Measurements from ENCODE around the gene ARHGAP42. TPM values are rescaled to one million over a fixed set of nuclear protein-coding genes. Genes with fewer than 3 reads are reported as not detected.

ARHGAP42 gene
- total and polyA plus RNA-seq, 12 donors, result 2.5 to 25.0 (median 11.5) TPM

GRCh38 chr11:100849009-100849900 is 162.2 kb downstream of the ARHGAP42 start:
- no peak overlapping the region for H3K4me3 ChIP-seq
- peaks cover 0 to 7% of the 10 kb centered on the region in 2 donors for H3K4me1 ChIP-seq (replicated peaks in 1 of 2)
- no peaks in the 10 kb centered on the region for H3K36me3 ChIP-seq (replicated peaks in 1 of 2)
- WGBS, 4 donors, result 43 to 52% (median 50%) methylated on average over 4 of the region's 4 CpGs
- DNase-seq, result no peak
- intact Hi-C loops (cut with DNase I), result no loop called here
- H3K27ac ChIP-seq, result no peak overlapping the region
- TF ChIP-seq POLR2A (IDR thresholded peaks at IDR 0.05), result no peak
- no peak for TF ChIP-seq CTCF (IDR thresholded peaks at IDR 0.05)
- no peaks in the 10 kb centered on the region for H3K27me3 ChIP-seq
- no peaks in the 10 kb centered on the region for H3K9me3 ChIP-seq (replicated peaks in 1 of 3)

GRCh38 chr11:100849901-100850235 is 162.8 kb downstream of the ARHGAP42 start:
- Histone ChIP-seq H3K4me3 (no peak overlapping the region), H3K27me3 (no peaks in the 10 kb centered on the region), H3K9me3 (replicated peaks in 1 of 3) (no peaks in the 10 kb centered on the region), H3K36me3 (replicated peaks in 1 of 2) (no peaks in the 10 kb centered on the region), H3K27ac (no peak overlapping the region), H3K4me1 (replicated peaks in 1 of 2) (peaks cover 0 to 7% of the 10 kb centered on the region in 2 donors)
- WGBS, 4 donors, result 69 to 78% (median 70%) methylated on average over 4 of the region's 4 CpGs
- no peak for TF ChIP-seq CTCF (IDR thresholded peaks at IDR 0.05)
- intact Hi-C loops (cut with DNase I), result loop anchor here (5.0 to 10.0 kb wide), 2 partner anchors 163 to 165 kb away; partner anchors contain the start of gene ARHGAP42 (in 2 of the 2)
- DNase-seq, result no peak

DNA sequence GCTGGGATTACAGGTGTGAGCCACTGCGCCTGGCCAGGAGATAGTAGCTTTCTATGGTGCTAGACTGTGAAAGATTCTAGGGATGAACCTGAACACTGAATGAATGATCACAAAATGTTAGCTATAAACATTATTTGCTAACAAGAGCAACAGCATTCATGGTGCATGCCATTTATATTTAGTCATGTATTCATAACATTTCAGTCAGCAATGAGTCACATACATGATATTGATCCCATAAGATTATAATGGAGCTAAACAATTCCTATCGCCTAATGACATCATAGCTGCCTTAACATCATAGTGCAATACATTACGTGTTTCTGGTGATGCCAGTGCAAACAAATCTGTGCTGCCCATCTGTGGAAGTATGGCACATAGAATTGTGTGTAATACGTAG is 164.1 kb downstream of the ARHGAP42 start:
- no peaks in the 10 kb centered on the region for H3K36me3 ChIP-seq (replicated peaks in 1 of 2)
- no peaks in the 10 kb centered on the region for H3K27me3 ChIP-seq
- intact Hi-C loops (cut with DNase I), result loop anchor here (5.0 to 10.0 kb wide), 2 partner anchors 164 to 166 kb away; partner anchors contain the start of gene ARHGAP42 (in 2 of the 2)
- TF ChIP-seq POLR2A (IDR thresholded peaks at IDR 0.05) (no peak), CTCF (IDR thresholded peaks at IDR 0.05) (no peak)
- DNase-seq, result no peak
- H3K9me3 ChIP-seq (replicated peaks in 1 of 3), result no peaks in the 10 kb centered on the region
- peaks cover 0 to 13% of the 10 kb centered on the region in 2 donors for H3K4me1 ChIP-seq (replicated peaks in 1 of 2)
- H3K27ac ChIP-seq, result no peak overlapping the region
- WGBS, 4 donors, result 88 to 97% (median 91%) methylated on average over 4 of the region's 4 CpGs
- no peak overlapping the region for H3K4me3 ChIP-seq

- DNase-seq, result no peak
- TF ChIP-seq POLR2A (IDR thresholded peaks at IDR 0.05) (no peak), CTCF (IDR thresholded peaks at IDR 0.05) (no peak)
- Histone ChIP-seq H3K4me1 (replicated peaks in 1 of 2) (peaks cover 0 to 13% of the 10 kb centered on the region in 2 donors), H3K4me3 (no peak overlapping the region), H3K9me3 (replicated peaks in 1 of 3) (no peaks in the 10 kb centered on the region), H3K36me3 (replicated peaks in 1 of 2) (no peaks in the 10 kb centered on the region), H3K27me3 (no peaks in the 10 kb centered on the region), H3K27ac (no peak overlapping the region)
- intact Hi-C loops (cut with DNase I), result loop anchor here (5.0 to 10.0 kb wide), 2 partner anchors 164 to 167 kb away; partner anchors contain the start of gene ARHGAP42 (in 2 of the 2)
- 86 to 96% (median 94%) methylated on average over 5 of the region's 5 CpGs for WGBS, 4 donors
Measured at GRCh38 chr11:100851584-100852152, 164.6 kb downstream of the ARHGAP42 start.

All from adrenal gland (tissue), 12 donors.